Measurements from ENCODE around the gene ITGB3. TPM values are rescaled to one million over a fixed set of nuclear protein-coding genes. Genes with fewer than 3 reads are reported as not detected.

Gene ITGB3
- total RNA-seq, 4 donors from 2014 or later, result 17.5 to 26.7 (median 22.1) TPM

DNA sequence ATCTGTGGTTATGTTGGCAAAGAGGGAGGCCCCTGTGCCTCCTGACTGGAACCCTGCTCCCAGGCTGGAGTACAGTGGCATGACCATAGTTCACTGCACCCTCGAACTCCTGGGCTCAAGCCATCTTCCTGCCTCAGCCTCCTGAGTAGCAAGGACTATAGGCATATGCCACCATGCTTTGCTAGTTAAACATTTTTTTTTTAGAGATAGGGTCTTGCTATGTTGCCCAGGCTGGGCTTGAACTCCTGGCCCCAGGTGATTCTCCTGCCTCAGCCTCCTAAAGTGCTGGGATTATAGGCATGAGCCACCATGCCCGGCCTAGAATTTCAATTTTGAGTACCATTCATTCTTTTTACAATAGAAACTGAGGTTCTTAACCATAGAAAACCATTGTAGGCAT is 21.2 kb upstream of the ITGB3 start:
- no peak for TF ChIP-seq EP300 (IDR thresholded peaks at IDR 0.05)
- Histone ChIP-seq H3K27me3 (no peaks in the 10 kb centered on the region), H3K36me3 (no peaks in the 10 kb centered on the region), H3K4me3 (no peak overlapping the region), H3K9me3 (no peaks in the 10 kb centered on the region), H3K4me1 (peaks cover 0 to 11% (median 8%) of the 10 kb centered on the region in 4 donors), H3K27ac (no peak overlapping the region)
- DNase-seq (ENCODE audit: low spot score in 2 of 2), result no peak
- WGBS, 2 donors, result 84 to 96% methylated on average over 2 of the region's 2 CpGs

- H3K36me3 ChIP-seq, result no peaks in the 10 kb centered on the region
- no peak overlapping the region for H3K27ac ChIP-seq
- H3K4me1 ChIP-seq, result peaks cover 0 to 18% (median 13%) of the 10 kb centered on the region in 4 donors
- H3K4me3 ChIP-seq, result no peak overlapping the region
- DNase-seq (ENCODE audit: low spot score in 2 of 2), result no peak
- TF ChIP-seq POLR2A (IDR thresholded peaks at IDR 0.05), result no peak
- no peak for TF ChIP-seq EP300 (IDR thresholded peaks at IDR 0.05)
- TF ChIP-seq, protein P1, sequence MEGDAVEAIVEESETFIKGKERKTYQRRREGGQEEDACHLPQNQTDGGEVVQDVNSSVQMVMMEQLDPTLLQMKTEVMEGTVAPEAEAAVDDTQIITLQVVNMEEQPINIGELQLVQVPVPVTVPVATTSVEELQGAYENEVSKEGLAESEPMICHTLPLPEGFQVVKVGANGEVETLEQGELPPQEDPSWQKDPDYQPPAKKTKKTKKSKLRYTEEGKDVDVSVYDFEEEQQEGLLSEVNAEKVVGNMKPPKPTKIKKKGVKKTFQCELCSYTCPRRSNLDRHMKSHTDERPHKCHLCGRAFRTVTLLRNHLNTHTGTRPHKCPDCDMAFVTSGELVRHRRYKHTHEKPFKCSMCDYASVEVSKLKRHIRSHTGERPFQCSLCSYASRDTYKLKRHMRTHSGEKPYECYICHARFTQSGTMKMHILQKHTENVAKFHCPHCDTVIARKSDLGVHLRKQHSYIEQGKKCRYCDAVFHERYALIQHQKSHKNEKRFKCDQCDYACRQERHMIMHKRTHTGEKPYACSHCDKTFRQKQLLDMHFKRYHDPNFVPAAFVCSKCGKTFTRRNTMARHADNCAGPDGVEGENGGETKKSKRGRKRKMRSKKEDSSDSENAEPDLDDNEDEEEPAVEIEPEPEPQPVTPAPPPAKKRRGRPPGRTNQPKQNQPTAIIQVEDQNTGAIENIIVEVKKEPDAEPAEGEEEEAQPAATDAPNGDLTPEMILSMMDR (IDR thresholded peaks at IDR 0.05), result no peak
- H3K9me3 ChIP-seq, result no peaks in the 10 kb centered on the region
- 89 to 93% methylated on average over 3 of the region's 3 CpGs for WGBS, 2 donors
- no peaks in the 10 kb centered on the region for H3K27me3 ChIP-seq
These were observed 18.1 kb upstream of the ITGB3 start for GRCh38 chr17:47235506-47235905.

- Histone ChIP-seq H3K4me1 (peaks cover 0 to 19% (median 14%) of the 10 kb centered on the region in 4 donors), H3K9me3 (no peaks in the 10 kb centered on the region), H3K36me3 (no peaks in the 10 kb centered on the region), H3K27me3 (no peaks in the 10 kb centered on the region), H3K27ac (no peak overlapping the region), H3K4me3 (no peak overlapping the region)
- WGBS, 2 donors, result 92 to 94% methylated on average over 2 of the region's 2 CpGs
- DNase-seq (ENCODE audit: low spot score in 2 of 2), result no peak
- TF ChIP-seq EP300 (IDR thresholded peaks at IDR 0.05) (no peak), POLR2A (IDR thresholded peaks at IDR 0.05) (no peak)
- TF ChIP-seq, protein P1 (IDR thresholded peaks at IDR 0.05), result no peak
These were observed 17.7 kb upstream of the ITGB3 start for GRCh38 chr17:47235923-47236322.

DNA sequence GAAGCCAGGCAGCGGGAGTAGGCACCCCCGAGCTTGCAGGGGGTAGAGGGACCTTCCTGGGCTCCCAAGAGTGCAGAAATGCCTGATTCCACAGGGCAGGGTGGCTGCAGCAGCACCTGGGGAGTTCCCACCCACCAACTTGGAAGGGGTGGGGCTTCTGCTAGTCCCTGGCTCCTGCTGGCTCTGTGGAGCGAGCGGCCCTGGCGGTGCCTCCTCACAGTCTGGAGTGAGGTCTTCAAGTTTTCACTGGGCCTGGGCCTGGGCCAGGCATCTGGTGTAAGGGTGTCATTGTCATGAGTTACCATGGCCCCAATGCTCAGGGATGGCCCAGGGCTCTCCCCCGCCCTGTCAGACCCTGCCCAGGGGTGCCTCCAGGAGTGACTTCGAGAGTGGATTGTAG is 15.8 kb upstream of the ITGB3 start:
- no peak overlapping the region for H3K27ac ChIP-seq
- TF ChIP-seq, protein P1 (IDR thresholded peaks at IDR 0.05), result no peak
- no peak for TF ChIP-seq POLR2A (IDR thresholded peaks at IDR 0.05)
- TF ChIP-seq EP300 (IDR thresholded peaks at IDR 0.05), result no peak
- H3K4me3 ChIP-seq, result no peak overlapping the region
- H3K27me3 ChIP-seq, result no peaks in the 10 kb centered on the region
- WGBS, 2 donors, result 92 to 100% methylated on average over 2 to 6 of the region's 7 CpGs
- H3K36me3 ChIP-seq, result no peaks in the 10 kb centered on the region
- peaks cover 0 to 21% (median 14%) of the 10 kb centered on the region in 4 donors for H3K4me1 ChIP-seq
- DNase-seq (ENCODE audit: low spot score in 2 of 2), result no peak
- no peaks in the 10 kb centered on the region for H3K9me3 ChIP-seq

DNA sequence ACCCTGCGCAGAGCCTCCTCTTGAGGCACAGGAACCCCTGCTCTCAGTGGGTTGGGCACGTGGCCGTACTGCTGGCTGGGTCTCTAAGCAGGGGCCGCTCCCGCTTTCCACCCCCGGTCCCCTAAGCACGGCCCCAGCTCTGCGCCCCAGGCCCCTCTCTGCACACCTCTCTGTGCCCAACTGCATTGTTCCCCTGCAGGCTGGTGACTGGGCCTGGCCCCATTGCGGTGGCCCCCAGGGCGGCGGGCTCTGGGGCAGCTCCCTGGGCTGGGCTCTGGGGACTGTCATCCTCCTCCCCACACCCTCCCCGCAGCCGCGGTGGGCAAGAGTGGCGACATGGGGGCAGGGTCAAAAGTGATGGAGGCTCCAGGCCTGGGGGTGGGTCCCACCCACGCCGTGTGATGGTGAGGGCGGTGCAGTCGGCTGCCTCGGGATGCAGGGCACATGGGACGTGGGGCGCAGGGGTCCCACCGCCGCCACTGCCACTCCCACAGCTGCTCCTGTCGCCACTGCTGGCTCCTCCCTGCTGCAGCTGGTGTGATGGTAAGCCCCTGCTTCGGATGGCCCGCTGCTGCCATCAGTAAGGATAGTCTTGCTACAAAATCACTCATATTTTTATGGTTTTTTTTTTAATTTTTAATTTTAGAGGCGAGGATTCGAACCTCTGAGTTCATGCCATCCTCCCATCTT is 15.2 kb upstream of the ITGB3 start:
- H3K4me1 ChIP-seq, result peaks cover 0 to 21% (median 14%) of the 10 kb centered on the region in 4 donors
- H3K4me3 ChIP-seq, result no peak overlapping the region
- no peak for DNase-seq (ENCODE audit: low spot score in 2 of 2)
- no peak for TF ChIP-seq EP300 (IDR thresholded peaks at IDR 0.05)
- TF ChIP-seq, protein P1 (IDR thresholded peaks at IDR 0.05), result no peak
- TF ChIP-seq POLR2A (IDR thresholded peaks at IDR 0.05), result no peak
- no peaks in the 10 kb centered on the region for H3K36me3 ChIP-seq
- no peaks in the 10 kb centered on the region for H3K9me3 ChIP-seq
- H3K27ac ChIP-seq, result no peak overlapping the region
- 86 to 91% methylated on average over 18 to 28 of the region's 29 CpGs for whole genome bisulfite sequencing, 2 donors
- H3K27me3 ChIP-seq, result no peaks in the 10 kb centered on the region
